AG08396 (cell line): Measurements from ENCODE around the gene POLR3F.
"Not testable (repeated sequence)": the region's sequence is repeated elsewhere in the genome, so short reads cannot be mapped to it uniquely, and the experiment has no call there.

Source experiments
- DNase-seq: peaks from one replicate; pipeline ENCODE4 v3.0.0; 2012; ENCODE audit warnings: low spot score, mixed read lengths

The POLR3F gene

DNA sequence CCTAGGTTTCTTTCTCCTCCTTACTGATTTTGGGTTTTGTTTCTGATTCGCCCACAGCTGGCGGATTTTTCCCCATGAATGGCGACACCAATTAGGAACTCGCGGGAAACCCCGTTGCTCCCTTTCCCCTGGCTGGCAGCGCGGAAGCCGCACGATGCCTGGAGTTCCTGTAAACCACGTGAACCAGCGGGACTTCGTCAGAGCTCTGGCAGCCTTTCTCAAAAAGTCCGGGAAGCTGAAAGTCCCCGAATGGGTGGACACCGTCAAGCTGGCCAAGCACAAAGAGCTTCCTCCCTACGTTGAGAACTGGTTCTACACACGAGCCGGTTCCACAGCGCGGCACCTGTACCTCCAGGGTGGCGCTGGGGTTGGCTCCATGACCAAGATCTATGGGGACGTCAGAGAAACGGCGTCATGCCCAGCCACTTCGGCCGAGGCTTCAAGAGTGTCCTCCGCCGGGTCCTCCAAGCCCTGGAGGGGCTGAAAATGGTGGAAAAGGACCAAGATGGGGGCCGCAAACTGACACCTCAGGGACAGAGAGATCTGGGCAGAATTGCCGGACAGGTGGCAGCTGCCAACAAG, 37.4 kb downstream of the POLR3F start:
- DNase-seq, result no peak

DNA sequence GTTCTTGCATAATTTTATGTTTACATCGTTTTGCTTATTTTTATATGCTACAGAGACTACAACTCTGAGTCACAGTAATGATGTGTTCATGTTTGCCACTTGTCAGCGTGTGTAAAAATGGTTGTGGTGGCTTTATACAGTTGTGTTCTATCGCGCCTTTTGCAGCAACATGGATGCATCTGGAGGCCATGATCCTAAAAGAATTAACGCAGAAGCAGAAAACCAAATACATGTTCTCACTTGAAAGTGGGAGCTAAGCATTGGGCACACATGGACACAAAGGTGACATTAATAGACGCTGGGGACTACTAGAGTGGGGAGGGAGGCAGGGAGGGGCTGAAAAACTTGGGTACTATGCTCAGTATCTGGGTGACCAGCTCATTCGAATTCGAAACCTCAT, 39.6 kb downstream of the POLR3F start:
- DNase-seq, result no peak

DNA sequence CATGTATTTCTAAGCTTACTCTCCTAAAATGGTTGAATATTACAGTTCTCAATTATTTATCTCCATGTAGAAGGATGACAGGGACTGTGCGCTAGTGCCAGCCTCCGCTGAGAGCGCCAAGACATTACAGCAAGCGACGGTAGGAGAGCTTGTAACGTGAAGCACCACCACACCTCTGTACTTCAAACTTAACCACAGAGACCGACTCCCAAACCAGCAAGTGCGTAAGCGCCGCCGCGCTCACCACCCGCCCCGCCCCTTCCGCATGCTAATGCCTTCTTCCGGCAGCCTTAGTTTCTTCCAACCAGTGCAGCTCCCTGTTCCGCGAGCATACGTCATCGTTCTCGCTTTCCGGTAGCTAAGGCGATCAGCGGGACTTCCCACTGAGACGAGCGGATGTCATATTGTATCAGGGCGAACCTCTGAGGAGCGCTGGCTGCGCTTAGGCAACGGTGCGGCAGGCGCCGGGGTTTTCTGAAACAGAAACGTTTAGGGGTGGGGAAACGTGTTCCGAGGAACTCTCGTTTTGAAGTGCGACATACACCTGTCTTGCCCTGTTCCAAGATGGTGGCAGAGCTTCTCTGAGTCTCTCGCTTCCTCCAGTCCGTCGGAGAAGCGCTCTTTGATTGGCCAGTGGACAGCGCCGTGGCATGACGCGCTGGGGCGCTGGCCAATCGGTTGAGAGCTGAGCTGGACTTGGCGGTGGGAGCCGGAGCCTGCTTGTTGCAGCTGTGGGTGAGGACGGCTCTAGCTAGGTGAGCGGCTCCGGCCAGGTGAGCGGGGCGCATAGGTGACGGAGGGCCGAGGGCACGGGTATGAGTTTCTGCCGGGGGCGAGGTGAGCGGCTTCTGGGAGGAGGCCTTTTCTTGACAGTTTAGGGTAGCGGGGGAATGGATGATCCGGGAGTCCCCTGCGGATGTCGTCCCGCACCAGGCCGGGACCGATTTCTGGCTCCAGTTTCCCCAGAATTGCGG, 40.3 kb downstream of the POLR3F start, which contains the start of gene SEC23B:
SEC23B (plus strand) TSS at position 723 of the 974 bp plus-strand sequence. CDS start 2,896 bp downstream, outside the sequence.
- DNase-seq, result peak; percentile 94

DNA sequence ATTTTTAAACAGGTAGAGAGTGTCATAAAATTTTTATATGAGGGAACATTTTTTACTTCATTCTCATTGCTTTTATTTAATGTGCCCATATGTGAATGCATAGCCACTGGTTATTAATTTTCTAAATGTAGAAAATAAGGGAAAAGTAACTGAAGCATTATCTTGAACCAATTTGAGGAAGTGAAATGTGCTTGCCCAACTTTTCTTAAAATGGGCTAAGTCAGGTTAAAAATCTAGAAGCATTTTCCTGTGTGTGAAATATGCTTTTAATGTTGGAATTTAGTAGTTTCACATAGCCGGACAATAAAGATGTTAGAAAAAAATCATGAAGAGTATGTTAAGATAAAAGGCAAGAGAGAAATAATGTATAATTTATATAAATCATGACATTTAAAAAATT, 44.4 kb downstream of the POLR3F start:
- DNase-seq, result no peak

DNA sequence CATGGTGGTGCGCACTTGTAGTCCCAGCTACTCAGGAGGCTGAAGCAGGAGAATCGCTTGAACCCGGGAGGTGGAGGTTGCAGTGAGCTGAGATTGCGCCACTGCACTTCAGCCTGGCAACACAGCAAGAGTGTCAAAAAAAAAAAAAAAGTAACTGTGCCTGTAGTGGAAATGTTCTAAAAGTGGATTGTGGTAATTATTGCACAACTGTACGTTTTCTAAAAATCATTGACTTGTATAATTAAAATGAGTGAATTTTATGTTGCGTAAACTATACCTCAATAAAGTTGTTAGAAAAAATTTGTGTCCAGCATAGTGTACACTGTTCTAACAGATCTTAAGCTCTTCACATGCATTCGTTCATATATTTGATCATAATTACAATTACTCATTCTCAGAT, 46.0 kb downstream of the POLR3F start:
- no peak for DNase-seq

DNA sequence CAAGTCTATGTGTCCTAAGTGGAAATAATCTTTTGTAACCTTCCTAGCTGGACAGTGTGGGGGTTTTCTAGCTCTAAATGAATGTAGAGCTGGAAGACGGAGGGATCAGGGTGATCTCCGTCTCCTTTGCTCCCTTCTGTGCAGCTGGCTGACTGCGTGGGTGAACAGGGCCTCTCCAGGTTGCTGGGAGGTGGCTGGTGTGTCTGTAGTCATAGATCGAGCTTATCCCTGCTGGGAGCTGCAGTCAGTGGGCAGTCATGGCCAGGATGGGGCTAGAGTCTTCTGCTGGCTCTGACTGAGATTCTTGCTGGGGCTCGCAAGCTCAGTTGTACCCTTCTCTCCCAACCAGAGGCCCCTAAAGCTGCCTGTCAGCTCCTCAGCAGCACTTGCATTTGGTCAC, 46.9 kb downstream of the POLR3F start:
- DNase-seq, result no peak

DNA sequence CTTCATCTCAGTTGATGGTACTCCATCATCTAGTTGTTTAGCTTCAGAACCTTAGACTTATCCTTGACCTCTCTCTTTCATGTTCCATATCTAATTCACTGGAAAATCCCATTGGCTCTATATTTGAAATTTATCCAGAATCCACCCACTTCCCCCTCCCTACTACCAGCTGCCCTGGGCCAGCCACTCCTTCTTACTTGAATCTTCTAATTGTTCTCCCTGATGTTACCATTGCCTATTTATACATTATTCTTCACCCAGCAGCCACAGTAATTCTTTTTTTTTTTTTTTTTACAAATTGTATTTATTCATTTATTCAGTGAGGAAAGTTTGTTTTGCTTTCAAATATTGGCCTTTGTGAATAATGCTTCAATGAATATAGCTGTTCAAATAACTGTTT, 48.8 kb downstream of the POLR3F start:
- no peak for DNase-seq

DNA sequence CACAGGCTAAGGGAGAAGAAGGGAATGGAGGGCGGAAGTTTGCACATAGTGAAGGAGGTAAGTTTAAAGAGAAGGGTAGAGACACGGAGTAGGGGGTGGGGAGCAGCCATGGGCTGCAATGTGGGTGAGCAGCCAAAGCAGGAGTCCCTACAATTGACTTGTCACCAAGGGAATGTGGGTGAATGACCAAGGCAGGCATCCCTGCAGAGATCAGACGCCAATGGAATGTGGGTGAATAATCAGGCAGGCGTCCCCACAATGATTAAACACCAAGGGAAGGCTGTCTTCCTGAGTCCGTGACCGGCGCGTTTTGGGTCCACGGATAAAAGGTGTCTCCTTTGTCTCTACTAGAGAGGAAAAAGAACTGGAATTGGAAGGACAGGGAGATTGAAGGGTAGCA, 54.9 kb downstream of the POLR3F start:
- DNase-seq, result not testable (repeated sequence)

DNA sequence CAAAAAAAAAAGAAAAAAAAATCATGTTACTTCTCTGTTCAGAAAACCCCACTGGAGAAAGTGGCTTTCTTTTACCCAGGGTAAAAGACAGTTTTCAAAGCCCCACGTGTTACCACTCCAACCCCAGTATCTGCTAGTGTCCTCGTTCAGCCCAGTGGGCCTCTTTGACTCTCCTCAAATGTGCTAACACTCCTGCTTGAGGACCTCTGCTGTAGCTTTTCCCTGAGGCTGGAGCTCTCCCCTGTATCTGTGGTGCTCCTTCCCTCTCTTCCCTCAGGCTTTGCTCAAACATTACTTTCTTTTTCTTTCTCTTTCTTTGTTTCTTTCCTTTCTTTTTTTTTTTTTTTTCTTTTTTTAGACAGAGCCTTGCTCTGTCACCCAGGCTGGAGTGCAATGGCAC, 55.9 kb downstream of the POLR3F start:
- no peak for DNase-seq

DNA sequence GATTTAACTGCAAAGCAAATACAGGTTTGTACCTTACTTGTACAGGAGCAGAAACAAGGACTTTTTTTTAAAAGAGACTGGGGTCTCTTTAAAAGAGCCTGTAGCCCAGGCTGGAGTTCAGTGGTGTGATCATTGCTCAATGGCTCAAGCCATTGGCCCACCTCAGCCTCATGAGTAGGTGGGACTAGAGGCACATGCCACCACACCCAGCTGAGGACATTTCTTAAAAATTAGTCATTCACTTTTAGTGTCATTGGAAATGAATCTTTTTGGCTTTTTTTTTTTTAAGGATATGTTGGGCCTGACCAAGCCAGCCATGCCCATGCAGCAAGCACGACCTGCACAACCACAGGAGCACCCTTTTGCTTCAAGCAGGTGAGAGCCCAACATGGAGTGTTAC, 57.5 kb downstream of the POLR3F start:
- peak; percentile 15 for DNase-seq

DNA sequence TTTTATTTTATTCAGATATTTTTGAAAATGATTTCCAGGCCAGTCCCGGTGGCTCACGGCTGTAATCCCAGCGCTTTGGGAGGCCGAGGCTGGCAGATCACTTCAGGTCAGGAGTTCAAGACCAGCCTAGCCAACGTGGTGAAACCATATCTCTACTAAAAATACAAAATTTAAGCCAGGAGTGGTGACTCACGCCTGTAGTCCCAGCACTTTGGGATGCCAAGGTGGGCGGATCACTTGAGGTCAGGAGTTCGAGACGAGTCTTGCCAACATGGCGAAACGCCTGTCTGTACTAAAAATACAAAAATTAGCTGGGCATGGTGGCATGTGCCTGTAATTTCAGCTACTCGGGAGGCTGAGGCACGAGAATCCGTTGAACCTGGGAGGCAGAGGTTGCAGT, 59.6 kb downstream of the POLR3F start:
- DNase-seq, result not testable (repeated sequence)

DNA sequence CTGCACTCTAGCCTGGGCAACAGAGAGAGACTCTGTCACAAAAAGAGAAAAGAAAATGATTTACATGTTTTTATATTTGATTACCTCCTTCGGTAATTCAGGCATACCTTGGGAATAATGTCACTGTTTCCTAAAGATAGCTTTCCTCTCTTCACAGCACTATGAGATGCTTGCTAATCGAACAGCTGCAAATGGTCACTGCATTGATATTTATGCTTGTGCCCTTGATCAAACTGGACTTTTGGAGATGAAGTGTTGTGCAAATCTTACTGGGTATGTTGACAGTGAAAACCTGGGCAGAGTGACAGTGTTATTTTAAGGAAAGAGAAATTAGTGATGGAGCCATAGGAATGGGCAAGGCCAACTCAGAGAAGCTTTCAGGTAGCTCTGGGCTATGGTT, 60.1 kb downstream of the POLR3F start:
- DNase-seq, result no peak

DNA sequence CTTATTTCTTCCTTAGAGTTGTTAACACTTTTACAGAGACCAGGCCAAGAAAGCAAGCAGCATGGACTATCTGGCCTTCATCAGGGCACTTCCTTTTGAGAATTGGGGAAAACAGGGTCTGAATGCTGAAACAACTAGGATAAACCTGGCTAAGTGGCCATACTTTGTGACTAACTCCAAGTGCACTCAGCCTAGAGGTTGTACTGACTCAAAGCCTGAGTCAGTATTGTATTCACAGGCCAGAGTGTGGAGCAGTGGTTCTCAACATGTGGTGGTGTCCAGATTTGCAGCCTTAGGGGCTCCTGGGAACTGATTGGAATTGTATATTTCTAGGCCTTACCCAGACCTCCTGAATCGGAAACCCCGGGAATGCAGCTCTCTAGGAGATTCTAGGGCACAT, 60.6 kb downstream of the POLR3F start:
- DNase-seq, result peak; percentile 49

DNA sequence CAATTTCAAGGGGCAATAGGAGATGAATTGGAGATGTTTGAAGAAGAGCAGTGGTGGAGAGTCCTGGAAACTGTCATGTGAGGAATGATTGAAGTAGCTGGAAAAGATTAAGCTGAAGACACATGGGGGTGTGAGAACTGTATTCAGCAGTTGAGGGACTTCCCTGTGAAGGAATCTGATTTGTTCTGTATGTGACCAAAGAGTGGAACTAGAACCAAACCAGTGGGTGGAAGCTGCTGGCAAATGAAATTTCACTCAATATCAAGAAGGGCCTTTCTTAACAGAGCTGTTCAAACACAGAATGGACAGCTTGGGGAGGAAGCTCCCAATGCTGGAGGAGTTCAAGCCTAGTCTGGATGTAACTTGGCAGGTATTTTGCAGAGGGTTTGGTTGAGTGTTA, 61.9 kb downstream of the POLR3F start:
- no peak for DNase-seq

DNA sequence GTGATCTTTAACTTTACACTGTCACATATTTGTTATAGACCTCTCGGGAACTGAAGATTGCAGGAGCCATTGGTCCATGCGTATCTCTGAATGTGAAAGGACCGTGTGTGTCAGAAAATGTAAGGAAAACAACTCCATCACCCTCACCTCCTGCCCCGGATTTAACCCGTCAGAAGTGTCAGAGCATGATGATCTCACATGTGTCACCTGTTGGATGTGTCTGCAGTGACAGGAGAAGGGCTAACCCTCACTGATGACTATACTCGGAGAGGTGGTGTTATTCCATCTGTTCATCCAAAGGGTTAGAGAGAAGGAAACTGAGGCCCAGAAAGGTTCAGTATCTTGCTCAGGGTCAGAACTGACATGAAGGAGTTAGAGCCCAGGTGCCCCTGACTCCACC, 65.4 kb downstream of the POLR3F start:
- DNase-seq, result no peak

DNA sequence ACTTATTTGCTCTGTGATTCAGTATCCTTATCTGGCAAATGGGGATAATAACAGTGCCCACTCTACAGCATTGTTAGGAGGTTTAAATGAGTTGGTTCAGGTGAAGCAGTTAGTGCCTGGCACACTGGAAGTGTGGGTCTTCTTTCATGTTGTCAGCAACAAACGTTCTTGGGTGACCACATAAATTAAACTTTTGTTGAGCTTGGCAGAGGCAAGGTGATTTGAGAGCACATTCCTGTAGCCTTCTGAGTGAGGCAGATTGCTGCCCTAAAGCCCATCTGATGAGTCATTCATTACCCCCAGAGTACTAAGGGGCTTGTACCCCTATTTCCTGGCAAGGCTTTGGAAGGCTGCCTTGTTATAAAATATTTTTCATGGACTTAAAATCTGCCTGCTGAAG, 66.3 kb downstream of the POLR3F start:
- no peak for DNase-seq

DNA sequence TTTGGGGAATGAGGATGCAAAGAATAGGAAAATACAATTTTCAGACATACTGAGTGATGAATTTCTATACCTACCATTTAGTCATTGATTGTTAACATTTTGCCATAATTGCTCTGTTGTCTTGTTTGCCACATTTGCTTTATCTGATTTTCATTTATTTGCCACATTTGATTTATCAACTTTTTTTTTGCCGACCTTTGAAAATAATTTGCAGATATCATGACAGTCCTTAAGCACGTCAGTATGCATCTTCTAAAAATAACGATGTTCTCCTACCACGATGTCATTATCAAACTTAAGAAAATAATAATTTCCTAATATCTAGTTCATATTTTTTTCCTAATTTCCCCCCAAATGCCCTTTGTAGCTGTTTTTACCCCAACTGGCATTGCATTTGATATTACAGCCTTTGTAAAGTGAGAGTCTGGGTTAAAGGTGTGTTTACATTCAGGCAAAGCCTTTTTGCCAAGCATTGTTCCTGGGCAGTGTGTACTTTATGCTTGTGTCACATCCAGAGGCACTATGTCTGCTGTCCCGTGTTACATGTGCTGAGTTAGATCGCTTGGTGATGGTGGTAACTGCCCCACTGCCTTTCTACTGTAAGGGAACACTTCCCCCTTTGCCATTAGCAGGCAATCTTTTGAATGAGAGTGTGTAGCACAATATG, 66.9 kb downstream of the POLR3F start:
- no peak for DNase-seq
